B cell (primary cell): ENCODE measurements around the gene KSR2.

ENCODE experiments used
- EZH2 ChIP-seq: IDR thresholded peaks from 2 replicates; pipeline ENCODE4 v1.6.1; 2012; ENCODE audit warnings: borderline replicate concordance, low read depth, mild to moderate bottlenecking, moderate library complexity, low read length; ENCODE audit not compliant: insufficient read depth, poor library complexity, severe bottlenecking
- TF ChIP-seq, protein P1 (sequence below): fragments of 200-600 bp; IDR thresholded peaks from one replicate; pipeline ENCODE4 v1.8.0; 2022; ENCODE audit warnings: antibody characterized with exemption, mild to moderate bottlenecking

DNA sequence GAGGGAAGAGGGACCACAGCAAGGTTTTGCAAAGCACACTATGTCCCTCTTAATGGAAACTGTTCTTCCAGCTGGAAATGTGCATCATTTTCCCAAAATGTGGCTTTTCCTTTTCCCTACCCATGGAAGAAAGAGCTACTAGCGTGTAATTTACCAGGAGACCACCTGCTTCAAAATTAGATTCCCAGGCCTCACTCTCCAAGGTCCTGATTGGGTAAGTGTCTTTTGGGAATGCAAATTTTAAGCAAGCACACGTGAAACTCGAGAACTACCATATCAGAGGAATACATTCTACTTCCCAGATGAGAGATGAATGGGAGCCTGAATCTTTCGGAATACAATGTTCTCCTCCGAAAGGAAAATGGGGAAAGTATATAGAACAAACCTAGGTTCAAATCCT is 405.8 kb downstream of the KSR2 start:
- TF ChIP-seq, protein P1, sequence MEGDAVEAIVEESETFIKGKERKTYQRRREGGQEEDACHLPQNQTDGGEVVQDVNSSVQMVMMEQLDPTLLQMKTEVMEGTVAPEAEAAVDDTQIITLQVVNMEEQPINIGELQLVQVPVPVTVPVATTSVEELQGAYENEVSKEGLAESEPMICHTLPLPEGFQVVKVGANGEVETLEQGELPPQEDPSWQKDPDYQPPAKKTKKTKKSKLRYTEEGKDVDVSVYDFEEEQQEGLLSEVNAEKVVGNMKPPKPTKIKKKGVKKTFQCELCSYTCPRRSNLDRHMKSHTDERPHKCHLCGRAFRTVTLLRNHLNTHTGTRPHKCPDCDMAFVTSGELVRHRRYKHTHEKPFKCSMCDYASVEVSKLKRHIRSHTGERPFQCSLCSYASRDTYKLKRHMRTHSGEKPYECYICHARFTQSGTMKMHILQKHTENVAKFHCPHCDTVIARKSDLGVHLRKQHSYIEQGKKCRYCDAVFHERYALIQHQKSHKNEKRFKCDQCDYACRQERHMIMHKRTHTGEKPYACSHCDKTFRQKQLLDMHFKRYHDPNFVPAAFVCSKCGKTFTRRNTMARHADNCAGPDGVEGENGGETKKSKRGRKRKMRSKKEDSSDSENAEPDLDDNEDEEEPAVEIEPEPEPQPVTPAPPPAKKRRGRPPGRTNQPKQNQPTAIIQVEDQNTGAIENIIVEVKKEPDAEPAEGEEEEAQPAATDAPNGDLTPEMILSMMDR, result no peak
- TF ChIP-seq EZH2, result no peak
